ENCODE results near the gene HOXA7. TPM values are rescaled to one million over a fixed set of nuclear protein-coding genes. Genes with fewer than 3 reads are reported as not detected.

The HOXA7 gene
- total and polyA plus RNA-seq, 2 of the 8 experiments (the other 6 are each of a cell fraction or from before 2014, with no cell fraction given) = 0.03 TPM; not detected in 1

GRCh38 chr7:27116031-27116961 is 40.2 kb downstream of the HOXA7 start:
- no peak overlapping the region for H4K91ac ChIP-seq (replicated peaks; ENCODE audit: insufficient read length, low read length)
- no peak overlapping the region for H2AFZ ChIP-seq (ENCODE audit: low read length)
- no peaks in the 10 kb centered on the region for H3K79me1 ChIP-seq (ENCODE audit: low read depth, low read length)
- no peak overlapping the region for H4K8ac ChIP-seq (ENCODE audit: extremely low read depth, insufficient read depth, low read length)
- H2AK5ac ChIP-seq (ENCODE audit: low read depth, low read length) = no peak overlapping the region
- no peaks in the 10 kb centered on the region; a peak in 2 of 8 replicates for H3K36me3 ChIP-seq (ENCODE audit: control insufficient read depth in 2 of 4, insufficient read depth in 4 of 4, low read length in 3 of 4)
- H3K4ac ChIP-seq (replicated peaks; ENCODE audit: insufficient read length, low read depth, low read length) = no peak overlapping the region
- no peak overlapping the region for H3K14ac ChIP-seq (ENCODE audit: insufficient read length)
- no peaks in the 10 kb centered on the region for H3K79me2 ChIP-seq (ENCODE audit: control insufficient read depth in 1 of 2, insufficient read depth in 2 of 2, low read length in 2 of 2)
- H3K9ac ChIP-seq (replicated peaks in 1 of 4; ENCODE audit: extremely low read depth in 1 of 4, low read depth in 3 of 4, low read length in 3 of 4) = no peak overlapping the region
- 0 out of 2 replicates have a peak overlapping the region, but pooled peaks have one; percentile 42 for H2BK12ac ChIP-seq (ENCODE audit: low read depth, low read length)
- no peak overlapping the region for H2BK120ac ChIP-seq (replicated peaks; ENCODE audit: low read depth, low read length)
- peaks cover 23 to 39% of the 10 kb centered on the region in 2 experiments for H4K20me1 ChIP-seq (replicated peaks in 1 of 2; ENCODE audit: control insufficient read depth in 1 of 2, insufficient read depth in 2 of 2, low read length in 2 of 2)
- H3K56ac ChIP-seq (replicated peaks; ENCODE audit: insufficient read length, low read depth, low read length) = no peak overlapping the region
- DNase-seq (ENCODE audit: low read depth in 1 of 2, low spot score in 2 of 2) (peak in 1 of 2 experiments; percentile 45), FAIRE-seq (no peak)
- CTCF ChIA-PET (ENCODE audit: partially characterized antibody) = interaction anchor here (0.7 to 4.8 kb wide), 9 partner anchors 10 to 66 kb away, joined by 3 to 33 read pairs (median 4); partner anchors contain the start of gene HOXA5
- H2BK5ac ChIP-seq (ENCODE audit: low read depth, low read length) = no peak overlapping the region
- no peak overlapping the region for H4K5ac ChIP-seq (ENCODE audit: insufficient read length, low read depth, low read length)
- H3K23ac ChIP-seq (ENCODE audit: insufficient read length) = no peak overlapping the region
- no peak overlapping the region for H3K27ac ChIP-seq (ENCODE audit: low read depth, low read length)
- no peak overlapping the region for H3K4me3 ChIP-seq (ENCODE audit: extremely low read depth in 1 of 4, insufficient read depth in 2 of 4, low read depth in 3 of 4, low read length in 4 of 4)
- no peaks in the 10 kb centered on the region; the same call in 1 of the 2 replicates for H3K23me2 ChIP-seq (ENCODE audit: low read depth, low read length)
- no peak overlapping the region; the same call in 1 of the 2 replicates for H3K18ac ChIP-seq (ENCODE audit: extremely low read depth, low read length)
- H2BK15ac ChIP-seq (ENCODE audit: low read length) = no peak overlapping the region
- no peaks in the 10 kb centered on the region for H3K9me3 ChIP-seq (ENCODE audit: insufficient read depth in 2 of 2, low read depth in 1 of 2, low read length in 1 of 2)
- POLR2A ChIA-PET (ENCODE audit: partially characterized antibody) = no interaction called here
- H3K4me2 ChIP-seq (ENCODE audit: insufficient read depth in 1 of 2, low read depth in 2 of 2, low read length in 2 of 2) = no peak overlapping the region; a peak in 1 of 4 replicates
- peaks cover 96 to 99% (median 97%) of the 10 kb centered on the region in 4 experiments for H3K27me3 ChIP-seq (replicated peaks in 1 of 4; ENCODE audit: control insufficient read depth in 3 of 4, extremely low read depth in 1 of 4, insufficient read depth in 3 of 4, low read length in 3 of 4)
- WGBS, 2 experiments (ENCODE audit: extremely low coverage in 1 of 2, insufficient coverage in 1 of 2, insufficient read length in 1 of 2, insufficient replicate concordance in 2 of 2, low coverage in 1 of 2, low lambda C conversion rate in 2 of 2, missing lambda C conversion rate in 1 of 2) = 19% methylated on average over 20 of the region's 20 CpGs; no CpG with 5 or more reads in 1 of the 2 experiments
- H3K4me1 ChIP-seq (replicated peaks in 1 of 4; ENCODE audit: control insufficient read depth in 3 of 4, insufficient read depth in 4 of 4, low read length in 3 of 4) = peaks cover 0 to 6% (median 1%) of the 10 kb centered on the region in 4 experiments; a peak in 4 of 7 replicates
- H2BK20ac ChIP-seq (ENCODE audit: low read length) = no peak overlapping the region
- TF ChIP-seq SIX5 (IDR thresholded peaks at IDR 0.05; ENCODE audit: low read depth, low read length) = no peak
- no peak for TF ChIP-seq CEBPB (IDR thresholded peaks at IDR 0.05; ENCODE audit: low read depth, low read length)
- TF ChIP-seq HDAC2 (IDR thresholded peaks at IDR 0.05; ENCODE audit: borderline replicate concordance in 1 of 2, low read depth in 2 of 2, low read length in 2 of 2) = no peak
- peak; percentile 6 for TF ChIP-seq EZH2 (IDR thresholded peaks at IDR 0.05; ENCODE audit: low read depth, low read length, severe bottlenecking)
- no peak for TF ChIP-seq YY1 (IDR thresholded peaks at IDR 0.05; ENCODE audit: low read depth, low read length)
- TF ChIP-seq NANOG (IDR thresholded peaks at IDR 0.05; ENCODE audit: insufficient read depth, low read depth, low read length, poor library complexity, severe bottlenecking) = no peak
- peak; percentile 62; the same call in 1 of the 2 replicates for TF ChIP-seq SUZ12 (IDR thresholded peaks at IDR 0.05; ENCODE audit: low read length)
- TF ChIP-seq SIN3A (conservative IDR thresholded peaks at IDR 0.05 in 1 of 2, IDR thresholded peaks at IDR 0.05 in 1 of 2; ENCODE audit: low read depth in 1 of 2, low read length in 2 of 2) = no peak
- peak; percentile 75 for TF ChIP-seq RNF2 (IDR thresholded peaks at IDR 0.05; ENCODE audit: borderline replicate concordance, low read depth, low read length, missing control alignments, poor library complexity, severe bottlenecking)
- no peak for TF ChIP-seq CHD2 (IDR thresholded peaks at IDR 0.05; ENCODE audit: low read length)

Data from H1 (cell line).